LNCaP clone FGC (cell line): Measurements from ENCODE around the gene C2orf92.
"Not testable (repeated sequence)": the region's sequence is repeated elsewhere in the genome, so short reads cannot be mapped to it uniquely, and the experiment has no call there.

ENCODE experiments used
- DNase-seq: peaks from one replicate; pipeline ENCODE4 v3.0.0-alpha.2; 2011; ENCODE audit warnings: low read depth
- H3K4me3 ChIP-seq: 2 replicates; pipeline ENCODE4 v1.5.1; 2011; ENCODE audit warnings: mild to moderate bottlenecking, low read depth, low read length, control low read depth
- CTCF ChIP-seq: IDR thresholded peaks from 2 replicates; pipeline ENCODE4 v1.5.1; 2012; ENCODE audit warnings: mild to moderate bottlenecking; ENCODE audit not compliant: control insufficient read depth, insufficient read depth; ENCODE audit errors: extremely low read depth

Gene C2orf92

DNA sequence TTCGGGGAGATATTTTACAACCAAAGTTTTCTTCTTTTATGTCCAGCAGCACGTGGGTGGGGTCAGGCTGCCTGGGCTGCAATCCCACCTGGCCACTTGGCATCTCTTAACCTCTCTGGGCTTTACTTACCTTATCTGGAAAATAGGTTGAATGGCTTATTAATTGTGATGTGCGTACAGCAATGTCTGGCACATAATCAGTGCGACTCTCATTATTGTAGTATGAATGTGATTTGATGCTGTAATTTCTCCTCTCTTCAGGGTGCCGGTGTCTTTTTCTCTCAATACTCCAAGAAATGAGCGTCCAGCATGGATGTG lies 41.8 kb downstream of the C2orf92 start:
- no peak for DNase-seq
- no peak for TF ChIP-seq CTCF
- H3K4me3 ChIP-seq = no peak overlapping the region

DNA sequence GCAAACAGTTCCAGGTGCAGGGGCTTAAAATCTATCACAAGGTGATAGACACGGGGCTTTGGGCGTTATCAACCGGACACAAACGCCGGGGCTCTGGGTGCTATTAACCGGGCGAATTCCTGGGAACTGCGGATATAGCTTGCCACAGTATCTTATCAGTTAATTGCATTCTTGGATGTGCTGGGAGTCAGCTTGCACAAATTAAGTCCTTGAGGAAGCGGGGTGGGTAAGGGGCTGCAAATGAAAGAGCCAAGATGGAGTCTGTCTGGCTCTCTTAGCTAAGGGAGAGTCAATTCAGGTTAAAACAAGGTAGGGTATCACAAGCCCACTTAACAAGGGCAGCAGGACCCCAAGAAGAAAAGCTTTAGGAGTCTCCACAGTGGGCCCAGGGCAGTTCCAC lies 42.7 kb downstream of the C2orf92 start:
- not testable (repeated sequence) for H3K4me3 ChIP-seq, DNase-seq

DNA sequence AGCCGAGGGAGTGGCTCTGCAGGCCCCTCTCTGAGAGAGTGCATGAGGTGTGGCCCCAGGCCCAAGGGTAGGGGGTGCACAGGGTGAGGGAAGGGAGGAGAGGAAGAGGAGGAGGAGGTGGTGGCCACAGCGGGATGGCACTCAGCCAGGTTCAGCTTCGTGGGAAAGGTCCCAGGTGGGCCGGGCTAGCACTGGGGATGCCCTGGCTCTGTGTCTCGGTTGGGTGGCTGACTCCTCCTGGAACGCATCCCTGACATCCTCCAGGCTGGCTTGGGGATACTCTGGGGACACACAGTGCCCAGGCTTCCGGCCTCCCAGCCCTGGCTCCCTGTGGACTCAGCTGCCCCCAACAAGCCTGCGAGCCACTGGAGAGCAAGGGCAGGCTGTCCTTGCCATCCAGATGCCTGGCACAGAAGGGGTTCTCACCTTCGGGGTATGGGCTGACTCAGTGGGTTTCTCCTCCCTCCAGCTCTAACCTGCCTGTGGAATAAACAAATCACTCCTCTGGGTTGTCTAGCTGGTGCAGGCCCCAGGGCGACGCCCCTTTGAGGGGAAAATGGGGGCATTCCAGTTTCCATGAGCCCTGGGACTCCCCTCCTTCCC lies 43.3 kb downstream of the C2orf92 start:
- no peak for DNase-seq
- no peak overlapping the region for H3K4me3 ChIP-seq
- no peak for TF ChIP-seq CTCF

DNA sequence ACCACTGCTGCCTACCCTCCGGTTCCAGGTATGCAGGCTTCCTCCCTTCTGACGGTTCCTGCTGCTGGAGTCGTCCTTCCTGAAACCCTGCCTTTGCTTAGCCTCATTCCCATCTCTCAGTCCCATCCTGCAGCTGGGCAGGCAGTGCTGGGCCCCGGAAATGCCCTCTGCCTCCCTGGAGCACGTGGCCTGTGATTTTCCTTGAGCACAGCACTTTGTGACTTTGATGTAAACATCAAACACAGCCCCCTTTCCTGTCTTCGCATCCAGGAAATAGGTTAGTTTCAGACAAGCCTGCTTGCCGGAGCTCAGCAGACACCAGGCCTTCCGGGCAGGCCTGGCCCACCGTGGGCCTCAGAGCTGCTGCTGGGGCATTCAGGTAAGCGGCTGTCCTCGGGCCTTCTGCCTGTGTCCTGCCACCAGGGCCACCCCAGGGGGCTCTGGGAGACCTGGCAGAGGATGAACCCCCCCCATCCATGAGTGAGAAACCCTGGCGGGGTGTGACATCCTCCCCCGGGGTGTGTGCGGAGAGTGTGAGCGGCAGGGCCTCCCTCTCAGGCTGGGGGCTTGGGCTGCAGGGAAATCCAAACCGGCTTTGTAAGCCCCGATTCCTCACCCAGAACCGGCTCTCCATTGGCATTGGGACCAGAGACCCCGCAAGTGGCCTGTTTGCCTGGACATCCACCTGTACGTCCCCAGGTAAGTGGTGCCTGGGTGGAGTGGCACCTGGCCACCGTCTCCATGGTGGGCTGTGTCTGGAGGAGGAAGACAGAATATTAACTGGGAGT lies 44.0 kb downstream of the C2orf92 start, which contains the start of gene ZAP70:
ZAP70 (plus strand) TSS at position 281 of the 788 bp plus-strand sequence. CDS start 10,461 bp downstream, outside the sequence.
- no peak within 1 kb of the TSS for H3K4me3 ChIP-seq
- no peak for TF ChIP-seq CTCF
- no peak for DNase-seq

DNA sequence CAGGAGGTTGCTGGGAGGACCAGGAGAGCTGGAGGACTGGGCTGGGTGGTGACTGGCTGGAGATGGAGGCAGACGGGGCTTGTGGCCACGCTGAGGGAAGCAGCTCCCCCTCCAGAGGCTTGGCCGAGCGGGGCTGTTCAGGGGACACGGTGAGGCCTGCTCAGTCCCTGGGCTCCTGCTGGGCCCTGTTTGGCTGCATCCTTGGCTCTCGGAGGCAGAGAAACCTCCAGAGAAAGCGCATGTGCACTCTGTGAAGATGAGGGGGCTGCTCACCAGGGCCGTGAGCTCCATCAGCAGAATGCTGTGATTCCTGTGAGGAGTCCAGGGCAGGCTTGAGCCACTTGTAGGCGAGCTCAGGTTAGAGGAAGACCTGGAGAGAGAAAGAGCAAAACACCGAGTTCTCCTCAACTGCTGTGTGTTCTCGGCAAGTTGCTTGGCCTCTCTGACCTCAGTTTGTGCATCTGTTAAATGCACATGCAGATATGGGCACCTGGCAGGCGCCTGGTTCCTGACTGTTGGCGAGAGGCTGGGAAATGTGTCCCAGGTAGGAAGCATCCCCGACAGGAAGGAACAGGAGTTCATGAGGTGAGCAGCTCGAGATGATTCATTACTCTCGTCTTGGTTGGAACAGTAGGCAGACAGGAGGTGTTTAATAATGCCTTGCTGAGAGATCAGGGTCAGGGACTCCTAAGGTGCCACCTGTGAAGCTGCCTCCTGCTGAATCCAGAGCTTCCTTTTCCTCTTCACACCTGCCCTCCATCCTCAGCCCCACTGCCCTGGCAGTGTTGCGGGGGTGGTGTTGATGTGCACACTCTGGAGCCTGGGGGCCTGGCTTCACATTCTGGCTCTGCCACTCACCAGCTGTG lies 44.8 kb downstream of the C2orf92 start:
- TF ChIP-seq CTCF = no peak
- no peak for DNase-seq
- H3K4me3 ChIP-seq = no peak overlapping the region

DNA sequence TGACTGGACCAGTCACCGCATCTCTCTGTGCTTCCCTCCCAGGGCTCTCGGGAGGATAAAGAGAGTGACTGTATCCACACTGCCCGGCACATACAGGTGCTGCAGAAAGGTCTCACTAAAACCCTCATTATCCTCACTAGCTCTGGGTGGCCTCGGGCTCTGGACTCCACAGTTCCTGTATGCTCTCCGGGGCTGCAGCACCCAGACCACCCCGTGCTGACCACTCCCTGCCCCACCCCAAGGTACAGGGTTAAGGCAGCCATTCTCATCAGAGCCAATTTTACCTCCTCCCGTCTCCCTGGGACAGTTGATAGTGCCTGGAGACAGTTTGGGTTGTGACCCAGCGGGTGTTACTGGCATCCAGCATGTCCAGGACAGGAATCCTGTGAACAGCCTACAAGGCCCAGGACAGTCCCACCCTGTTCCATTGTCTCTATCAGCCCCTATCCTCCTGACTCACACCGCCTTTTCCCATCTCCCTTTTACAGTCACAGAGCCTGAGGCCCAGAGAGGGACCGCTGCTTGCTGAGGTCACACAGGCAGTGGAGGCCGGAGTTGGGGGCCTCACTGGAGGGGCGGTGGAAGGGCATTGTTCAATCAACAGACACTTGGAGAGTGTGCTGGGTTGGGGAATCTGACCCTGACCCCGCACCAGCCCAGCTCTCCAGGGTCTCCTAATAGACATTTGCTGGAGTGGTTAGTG lies 45.6 kb downstream of the C2orf92 start:
- H3K4me3 ChIP-seq = no peak overlapping the region
- DNase-seq = no peak
- no peak for TF ChIP-seq CTCF
